ENCODE results near the gene ABHD4.

Gene ABHD4

GRCh38 chr14:22593189-22593588 lies 4.9 kb upstream of the ABHD4 start:
- DNase-seq (ENCODE audit: low read depth): no peak
- H3K4me3 ChIP-seq (ENCODE audit: low read depth, low read length): no peak overlapping the region
- TF ChIP-seq CTCF (IDR thresholded peaks at IDR 0.05; ENCODE audit: insufficient read depth, low read depth, low read length, missing control alignments): no peak

- no peak for TF ChIP-seq CTCF (IDR thresholded peaks at IDR 0.05; ENCODE audit: insufficient read depth, low read depth, low read length, missing control alignments)
- no peak for DNase-seq (ENCODE audit: low read depth)
- no peak overlapping the region for H3K4me3 ChIP-seq (ENCODE audit: low read depth, low read length)
Observed at GRCh38 chr14:22593601-22594000, 4.5 kb upstream of the ABHD4 start.

- H3K4me3 ChIP-seq (ENCODE audit: low read depth, low read length): no peak overlapping the region
- no peak for TF ChIP-seq CTCF (IDR thresholded peaks at IDR 0.05; ENCODE audit: insufficient read depth, low read depth, low read length, missing control alignments)
- no peak for DNase-seq (ENCODE audit: low read depth)
Observed at GRCh38 chr14:22594156-22594716, 3.9 kb upstream of the ABHD4 start.

GRCh38 chr14:22596354-22596879 lies 1.7 kb upstream of the ABHD4 start:
- no peak overlapping the region for H3K4me3 ChIP-seq (ENCODE audit: low read depth, low read length)
- TF ChIP-seq CTCF (IDR thresholded peaks at IDR 0.05; ENCODE audit: insufficient read depth, low read depth, low read length, missing control alignments): no peak
- no peak for DNase-seq (ENCODE audit: low read depth)

- no peak for DNase-seq (ENCODE audit: low read depth)
- no peak overlapping the region for H3K4me3 ChIP-seq (ENCODE audit: low read depth, low read length)
- TF ChIP-seq CTCF (IDR thresholded peaks at IDR 0.05; ENCODE audit: insufficient read depth, low read depth, low read length, missing control alignments): no peak
Observed at GRCh38 chr14:22597265-22597664, 835 bp upstream of the ABHD4 start.

- H3K4me3 ChIP-seq (ENCODE audit: low read depth, low read length): peak overlapping the region; percentile 76
- DNase-seq (ENCODE audit: low read depth): no peak
- TF ChIP-seq CTCF (IDR thresholded peaks at IDR 0.05; ENCODE audit: insufficient read depth, low read depth, low read length, missing control alignments): no peak
Observed at GRCh38 chr14:22597771-22598098, 365 bp upstream of the ABHD4 start.

GRCh38 chr14:22598896-22599244 lies 770 bp downstream of the ABHD4 start:
- peak overlapping the region; percentile 76 for H3K4me3 ChIP-seq (ENCODE audit: low read depth, low read length)
- TF ChIP-seq CTCF (IDR thresholded peaks at IDR 0.05; ENCODE audit: insufficient read depth, low read depth, low read length, missing control alignments): peak; percentile 15
- peak; percentile 49 for DNase-seq (ENCODE audit: low read depth)
